GM18502 (cell line): ENCODE measurements around the gene HNRNPUL1.

ENCODE experiments used
- ATAC-seq: cut with Tn5 transposase; IDR thresholded peaks from one replicate; pipeline ENCODE4 v1.9.1; 2021; ENCODE audit warnings: mild to moderate bottlenecking; ENCODE audit not compliant: unreplicated experiment, poor library complexity

The HNRNPUL1 gene

GRCh38 chr19:41233748-41234240 is 30.4 kb upstream of the HNRNPUL1 start:
- no peak for ATAC-seq

GRCh38 chr19:41234512-41235168 is 29.5 kb upstream of the HNRNPUL1 start:
- no peak for ATAC-seq

DNA sequence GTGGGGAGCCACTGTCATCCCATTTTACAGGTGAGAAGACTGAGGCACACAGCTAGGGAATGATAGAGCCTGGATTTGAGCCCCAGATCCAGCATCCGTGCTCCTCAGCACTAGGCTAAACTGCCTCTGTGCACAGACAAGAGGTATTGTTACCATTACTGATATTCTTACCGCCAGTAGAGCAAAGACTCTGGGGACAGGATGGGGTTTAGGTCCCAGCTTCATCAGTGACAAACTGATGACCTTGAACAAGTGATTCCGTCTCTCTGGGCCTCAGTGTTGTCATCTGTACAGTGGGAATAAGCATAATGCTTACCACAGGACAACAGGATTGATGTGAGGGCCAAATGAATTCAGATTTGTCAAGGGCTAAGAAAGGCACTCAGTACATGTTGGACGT is 28.7 kb upstream of the HNRNPUL1 start:
- ATAC-seq: no peak

DNA sequence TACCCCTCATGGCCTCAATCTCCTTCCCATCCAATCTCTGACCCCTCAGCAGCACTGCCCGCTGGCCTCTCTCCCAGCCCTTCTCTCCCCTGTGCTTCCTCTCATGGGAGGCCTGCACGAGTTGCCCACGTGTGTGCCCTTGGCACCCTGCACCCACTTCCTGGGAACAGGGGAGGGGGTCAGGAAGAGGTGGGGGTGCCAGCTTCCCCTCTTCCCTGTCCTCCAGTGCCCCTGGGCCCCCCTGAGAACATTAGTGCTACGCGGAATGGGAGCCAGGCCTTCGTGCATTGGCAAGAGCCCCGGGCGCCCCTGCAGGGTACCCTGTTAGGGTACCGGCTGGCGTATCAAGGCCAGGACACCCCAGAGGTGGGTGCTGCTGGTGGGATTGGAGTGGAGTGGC is 25.9 kb upstream of the HNRNPUL1 start:
- no peak for ATAC-seq

DNA sequence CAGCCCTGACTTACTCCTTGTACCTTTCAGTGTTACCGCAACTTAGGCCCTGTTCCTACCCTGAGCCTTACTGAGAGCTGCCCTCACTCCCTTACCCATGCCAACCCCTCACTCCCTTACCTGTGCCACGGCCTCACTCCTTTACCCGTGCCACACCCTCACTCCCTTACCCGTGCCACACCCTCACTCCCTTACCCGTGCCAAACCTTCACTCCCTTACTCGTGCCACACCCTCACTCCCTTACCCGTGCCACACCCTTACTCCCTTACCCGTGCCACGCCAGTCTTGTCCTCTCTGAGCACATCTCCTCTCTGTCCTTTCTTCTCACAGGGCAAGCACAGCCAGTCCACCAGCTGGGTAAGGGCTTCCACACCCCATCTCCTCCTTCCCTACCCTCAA is 24.8 kb upstream of the HNRNPUL1 start:
- ATAC-seq: no peak

DNA sequence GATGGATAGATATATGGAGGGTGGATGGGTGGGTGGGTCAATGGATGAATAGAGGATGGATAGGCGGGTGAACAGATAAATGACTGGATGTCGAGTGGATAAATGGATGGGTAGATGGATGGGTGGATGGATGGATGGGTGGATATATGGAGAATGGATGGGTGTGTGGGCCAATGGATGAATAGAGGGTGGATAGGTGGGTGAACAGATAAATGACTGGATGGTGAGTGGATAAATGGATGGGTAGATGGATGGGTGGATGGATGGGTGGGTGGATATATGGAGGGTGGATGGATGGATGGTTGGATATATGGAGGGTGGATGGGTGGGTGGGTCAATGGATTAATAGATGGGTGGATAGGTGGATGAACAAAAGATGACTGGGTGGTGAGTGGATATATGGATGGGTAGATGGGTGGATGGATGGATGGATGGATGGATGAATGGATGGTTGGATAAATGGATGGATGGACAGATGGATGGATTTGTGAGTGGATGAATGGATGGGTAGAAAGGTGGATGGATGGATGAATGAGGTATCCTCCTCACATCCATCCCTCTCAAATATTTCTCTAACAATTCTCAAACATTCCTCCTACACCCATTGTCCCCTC is 24.1 kb upstream of the HNRNPUL1 start:
- no peak for ATAC-seq

GRCh38 chr19:41241859-41242258 is 22.3 kb upstream of the HNRNPUL1 start:
- ATAC-seq: no peak

- no peak for ATAC-seq
Measured at GRCh38 chr19:41244117-41244516, 20.1 kb upstream of the HNRNPUL1 start.

- no peak for ATAC-seq
Measured at GRCh38 chr19:41245843-41246242, 18.3 kb upstream of the HNRNPUL1 start.

DNA sequence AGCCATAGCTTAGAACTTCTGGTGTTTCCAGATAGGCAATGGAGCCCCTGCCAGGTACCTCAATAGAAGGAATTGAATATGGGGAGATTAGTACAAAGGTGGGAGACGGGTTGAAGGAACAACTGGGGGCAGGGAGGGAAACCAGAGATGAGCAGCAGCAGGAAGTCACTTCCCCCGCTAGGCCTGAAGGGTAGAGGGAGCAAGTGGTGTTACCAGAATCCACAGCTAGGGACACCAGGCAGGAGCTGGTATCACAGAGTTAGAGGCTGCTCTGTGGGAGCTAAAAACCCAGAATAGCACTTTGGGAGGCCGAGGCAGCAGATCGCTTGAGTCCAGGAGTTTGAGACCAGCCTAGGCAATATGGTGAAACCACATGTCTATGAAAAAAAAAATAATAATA is 15.3 kb upstream of the HNRNPUL1 start:
- ATAC-seq: no peak

GRCh38 chr19:41249707-41250423 is 14.3 kb upstream of the HNRNPUL1 start:
- ATAC-seq: no peak

DNA sequence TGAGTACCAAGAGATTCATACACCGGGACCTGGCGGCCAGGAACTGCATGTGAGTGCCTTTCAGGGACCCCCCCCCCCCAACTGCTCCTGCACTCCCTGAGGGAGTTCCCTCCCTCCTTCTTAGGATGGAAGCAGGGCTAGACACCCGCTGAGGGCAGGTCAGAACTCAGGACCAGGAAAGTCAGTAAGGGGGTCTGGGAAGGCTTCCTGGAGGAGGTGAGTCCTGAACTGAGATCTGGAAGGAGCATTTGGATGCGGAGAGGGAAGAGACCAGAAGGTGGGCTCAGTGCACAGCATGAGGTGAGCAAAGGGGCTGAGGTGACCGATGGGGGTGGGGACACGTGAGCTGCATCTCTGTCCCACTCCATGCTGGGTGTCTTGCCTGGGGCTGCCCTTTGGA is 10.5 kb upstream of the HNRNPUL1 start:
- no peak for ATAC-seq

- no peak for ATAC-seq
Measured at GRCh38 chr19:41255171-41255570, 9.0 kb upstream of the HNRNPUL1 start.

DNA sequence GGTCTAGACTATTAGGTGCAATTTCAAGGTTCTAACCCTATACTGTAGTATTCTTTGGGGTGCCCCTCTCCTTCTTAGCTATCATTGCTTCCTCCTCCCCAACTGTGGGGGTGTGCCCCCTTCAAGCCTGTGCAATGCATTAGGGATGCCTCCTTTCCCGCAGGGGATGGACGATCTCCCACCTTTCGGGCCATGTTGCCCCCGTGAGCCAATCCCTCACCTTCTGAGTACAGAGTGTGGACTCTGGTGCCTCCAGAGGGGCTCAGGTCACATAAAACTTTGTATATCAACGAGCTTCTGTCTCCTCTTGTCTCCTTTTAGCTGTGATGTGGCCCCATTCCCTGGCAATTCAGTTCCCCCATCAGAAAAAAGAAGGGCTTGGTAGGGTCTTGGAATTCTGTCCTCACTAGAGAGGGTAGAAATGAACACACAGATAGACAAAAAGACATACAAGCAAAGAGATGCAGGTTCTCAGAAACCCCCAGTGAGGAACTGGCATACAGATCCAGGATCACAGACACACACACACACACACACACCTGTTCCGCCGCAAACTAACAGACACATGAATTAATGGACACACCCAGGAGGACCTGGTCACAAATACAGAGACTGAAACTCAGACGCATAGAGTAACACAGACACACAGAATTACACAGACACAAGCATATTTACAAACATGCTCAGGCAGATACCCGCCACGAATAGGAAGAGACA is 2.5 kb upstream of the HNRNPUL1 start:
- no peak for ATAC-seq

GRCh38 chr19:41263042-41263849 is 926 bp upstream of the HNRNPUL1 start:
- peak; percentile 11 for ATAC-seq

- ATAC-seq: no peak
Measured at GRCh38 chr19:41264581-41265394, 616 bp downstream of the HNRNPUL1 start.

DNA sequence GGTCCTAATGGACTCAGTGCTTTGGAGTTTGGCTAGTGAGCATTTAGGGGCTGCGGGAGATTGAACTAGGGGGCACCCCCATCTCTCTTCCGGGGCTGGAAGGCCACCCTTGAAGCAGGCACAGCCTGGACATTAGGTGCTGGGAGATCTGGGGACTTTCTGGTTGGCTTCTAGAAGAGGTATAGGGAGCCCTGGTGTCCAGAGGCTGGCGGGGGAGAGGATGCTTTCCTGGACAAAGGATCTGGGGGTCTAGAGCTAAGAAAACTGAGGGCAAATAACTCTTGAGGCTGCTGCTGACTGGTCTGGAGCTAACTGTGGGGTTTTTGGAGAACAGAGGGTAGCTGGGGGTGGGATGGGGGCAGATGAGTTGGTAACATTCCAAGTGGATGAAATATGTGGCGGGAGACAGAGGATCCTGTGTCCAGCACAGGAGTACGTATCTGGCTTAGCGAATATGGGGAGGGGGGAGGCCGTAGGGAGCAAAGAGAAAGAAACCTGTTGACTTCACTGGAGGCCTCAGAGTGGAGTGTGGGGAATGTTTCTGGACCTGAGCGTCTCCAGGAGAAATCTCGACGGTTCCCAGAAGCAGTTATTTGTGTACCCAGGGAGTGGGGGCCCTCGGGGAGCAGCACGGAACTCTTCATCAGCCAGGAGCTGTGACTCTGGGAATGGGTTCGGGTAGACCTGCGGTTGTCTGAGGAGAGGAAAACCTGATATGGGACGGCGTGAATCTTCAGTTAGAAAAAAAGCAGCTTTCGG is 1.4 kb downstream of the HNRNPUL1 start:
- no peak for ATAC-seq

- no peak for ATAC-seq
Measured at GRCh38 chr19:41269055-41269454, 4.9 kb downstream of the HNRNPUL1 start.

GRCh38 chr19:41269571-41269970 is 5.4 kb downstream of the HNRNPUL1 start:
- no peak for ATAC-seq
